SK-N-SH (cell line): ENCODE results near the gene FAM151A. TPM values are rescaled to one million over a fixed set of nuclear protein-coding genes. Genes with fewer than 3 reads are reported as not detected.

Source experiments
- CTCF ChIA-PET: fragments of 300-600, 350-600 bp; formaldehyde crosslinking; extraction: SDS; loops from one replicate; lab custom pipeline; 2021; lab: Yijun Ruan, JAX
- POLR2A ChIA-PET: fragments of 350-600 bp; sonication (Branson Sonifier 250); formaldehyde crosslinking; extraction: SDS; loops from one replicate; lab custom pipeline; 2020; ENCODE audit warnings: antibody characterized with exemption, inconsistent platforms; lab: Yijun Ruan, JAX
- DNase-seq: peaks from one replicate; pipeline ENCODE4 v3.0.0; 2012
- H2AFZ ChIP-seq: fragments of 200-600 bp; sonication (generic); 2 replicates; pipeline ENCODE4 v1.8.1; 2016; ENCODE audit warnings: antibody characterized with exemption, mild to moderate bottlenecking, low read depth
- H3F3A ChIP-seq: fragments of 200-600 bp; sonication (generic); replicated peaks from 2 replicates; pipeline ENCODE3; 2016; ENCODE audit warnings: antibody characterized with exemption, mild to moderate bottlenecking; ENCODE audit not compliant: insufficient read depth
- H3K27ac ChIP-seq, 2 experiments: fragments of 200-500 bp in 1 of 2; fragments of 200-600 bp in 1 of 2; sonication (Bioruptor generic) in 1 of 2; sonication (generic), shearing (Covaris generic) in 1 of 2; 2 replicates each; pipeline versions ENCODE4 v1.5.1 to v1.6.1; 2014 to 2016; ENCODE audit warnings: low read depth in 2 of 2, inconsistent platforms in 1 of 2, low read length in 1 of 2, mild to moderate bottlenecking in 1 of 2, mixed read lengths in 1 of 2
- H3K27me3 ChIP-seq: fragments of 200-600 bp; sonication (generic), shearing (Covaris generic); 2 replicates; pipeline ENCODE4 v1.6.1; 2016; ENCODE audit warnings: mixed run types; ENCODE audit not compliant: insufficient read depth
- H3K36me3 ChIP-seq, 2 experiments: fragments of 200-500 bp in 1 of 2; fragments of 200-600 bp in 1 of 2; sonication (Bioruptor generic) in 1 of 2; sonication (generic) in 1 of 2; replicated peaks in 1 of 2; 2 replicates each; pipeline versions ENCODE3 to v1.5.1; 2014 to 2016; ENCODE audit warnings: low read length in 1 of 2, mild to moderate bottlenecking in 1 of 2; ENCODE audit not compliant: insufficient read depth in 2 of 2, control insufficient read depth in 1 of 2
- H3K4me1 ChIP-seq, 2 experiments: fragments of 200-500 bp in 1 of 2; fragments of 200-600 bp in 1 of 2; sonication (Bioruptor generic) in 1 of 2; sonication (generic), shearing (Covaris generic) in 1 of 2; 2 replicates each; pipeline versions ENCODE4 v1.5.1 to v1.6.1; 2014 to 2016; ENCODE audit warnings: low read depth in 1 of 2, low read length in 1 of 2, mixed run types in 1 of 2; ENCODE audit not compliant: insufficient read depth in 2 of 2, control insufficient read depth in 1 of 2
- H3K4me2 ChIP-seq: fragments of 200-600 bp; sonication (generic), shearing (Covaris generic); 2 replicates; pipeline ENCODE4 v1.6.1; 2017; ENCODE audit warnings: mixed run types
- H3K4me3 ChIP-seq, 2 experiments: fragments of 200-500 bp in 1 of 2; fragments of 200-600 bp in 1 of 2; sonication (Bioruptor generic) in 1 of 2; sonication (generic), shearing (Covaris generic) in 1 of 2; 2 replicates each; pipeline versions ENCODE4 v1.5.1 to v1.8.1; 2014 to 2016; ENCODE audit warnings: low read depth in 2 of 2, inconsistent platforms in 1 of 2, low read length in 1 of 2, mild to moderate bottlenecking in 1 of 2, mixed read lengths in 1 of 2, moderate library complexity in 1 of 2
- H3K79me2 ChIP-seq: fragments of 200-600 bp; sonication (generic); 2 replicates; pipeline ENCODE4 v1.8.1; 2017; ENCODE audit warnings: mild to moderate bottlenecking; ENCODE audit not compliant: insufficient read depth
- H3K9ac ChIP-seq: fragments of 200-600 bp; sonication (generic); 2 replicates; pipeline ENCODE4 v1.6.1; 2017; ENCODE audit warnings: mixed run types
- H3K9me2 ChIP-seq: fragments of 200-600 bp; sonication (generic); 2 replicates; pipeline ENCODE4 v1.6.1; 2017; ENCODE audit warnings: mixed run types
- H3K9me3 ChIP-seq: fragments of 200-600 bp; sonication (generic); 2 replicates; pipeline ENCODE4 v1.6.1; 2017; ENCODE audit warnings: mixed run types, mild to moderate bottlenecking, moderate library complexity
- H4K20me1 ChIP-seq: fragments of 200-600 bp; sonication (generic); 2 replicates; pipeline ENCODE4 v1.6.1; 2017; ENCODE audit warnings: mild to moderate bottlenecking, mixed run types; ENCODE audit not compliant: insufficient read depth
- CTCF ChIP-seq: fragments of 200-600 bp; sonication (generic); IDR thresholded peaks from 2 replicates; pipeline ENCODE4 v1.6.1; 2017; ENCODE audit warnings: antibody characterized with exemption, mild to moderate bottlenecking, moderate library complexity
- ELF1 ChIP-seq: IDR thresholded peaks from 2 replicates; pipeline ENCODE4 v1.4.0; 2012
- JUND ChIP-seq: IDR thresholded peaks from 2 replicates; pipeline ENCODE4 v1.4.0; 2012
- MAX ChIP-seq: IDR thresholded peaks from 2 replicates; pipeline ENCODE4 v1.4.0; 2012; ENCODE audit warnings: low read depth
- MEF2A ChIP-seq: IDR thresholded peaks from 2 replicates; pipeline ENCODE4 v1.4.0; 2012; ENCODE audit warnings: low read depth, borderline replicate concordance
- NFIC ChIP-seq: IDR thresholded peaks from 2 replicates; pipeline ENCODE4 v1.4.0; 2012; ENCODE audit warnings: borderline replicate concordance
- NRF1 ChIP-seq: IDR thresholded peaks from 2 replicates; pipeline ENCODE4 v1.6.1; 2012; ENCODE audit warnings: low read depth, mild to moderate bottlenecking, low read length
- PBX3 ChIP-seq: IDR thresholded peaks from 2 replicates; pipeline ENCODE4; 2012
- RAD21 ChIP-seq: IDR thresholded peaks from 2 replicates; pipeline ENCODE4 v1.6.1; 2012; ENCODE audit warnings: mild to moderate bottlenecking, low read length
- RCOR1 ChIP-seq: fragments of 150-350 bp; IDR thresholded peaks from 2 replicates; pipeline ENCODE4 v1.6.1; 2017; ENCODE audit warnings: antibody characterized with exemption, low read length
- RFX5 ChIP-seq: IDR thresholded peaks from 2 replicates; pipeline ENCODE4 v1.6.1; 2012; ENCODE audit warnings: mild to moderate bottlenecking, improper control_type of control experiment, low read length
- SIN3A ChIP-seq: IDR thresholded peaks from 2 replicates; pipeline ENCODE4 v1.6.1; 2012; ENCODE audit warnings: low read depth, mild to moderate bottlenecking, low read length, moderate library complexity, borderline replicate concordance
- SMC3 ChIP-seq: IDR thresholded peaks from 2 replicates; pipeline ENCODE4 v1.6.1; 2012; ENCODE audit warnings: low read depth, low read length, improper control_type of control experiment
- TAF1 ChIP-seq: IDR thresholded peaks from 2 replicates; pipeline ENCODE4 v1.6.1; 2012; ENCODE audit warnings: low read depth, mild to moderate bottlenecking, low read length, moderate library complexity, borderline replicate concordance
- TEAD4 ChIP-seq: IDR thresholded peaks from 2 replicates; pipeline ENCODE4 v1.4.0; 2012; ENCODE audit warnings: mild to moderate bottlenecking, borderline replicate concordance; ENCODE audit not compliant: insufficient read depth
- USF1 ChIP-seq: IDR thresholded peaks from 2 replicates; pipeline ENCODE4 v1.4.0; 2012; ENCODE audit warnings: low read depth, borderline replicate concordance
- ZBTB33 ChIP-seq: IDR thresholded peaks from 2 replicates; pipeline ENCODE4 v1.4.0; 2012; ENCODE audit warnings: low read depth, borderline replicate concordance
- polyA plus RNA-seq, 3 experiments: library from polyadenylated mRNA; depleted of rRNA; stranded (reverse); fragments of >200 nt; gene quantifications; 2 replicates each; pipeline ENCODE4 v1.2.3, GENCODE V29; 2012

Gene FAM151A
- polyA plus RNA-seq, 1 of the 3 experiments (the other 2 are of a cell fraction) = not detected

- DNase-seq = no peak
- H3K79me2 ChIP-seq = no peaks in the 10 kb centered on the region
- no peaks in the 10 kb centered on the region for H3K36me3 ChIP-seq
- H2AFZ ChIP-seq = no peak overlapping the region
- no peaks in the 10 kb centered on the region for H4K20me1 ChIP-seq
- H3K27me3 ChIP-seq = no peaks in the 10 kb centered on the region
- H3K9ac ChIP-seq = no peak overlapping the region
- no peaks in the 10 kb centered on the region for H3K4me1 ChIP-seq
- no peak overlapping the region for H3K27ac ChIP-seq
- no peaks in the 10 kb centered on the region for H3K9me3 ChIP-seq
- POLR2A ChIA-PET = no interaction called here
- no peak overlapping the region for H3K4me2 ChIP-seq
- H3K9me2 ChIP-seq = no peaks in the 10 kb centered on the region
- no peaks in the 10 kb centered on the region for H3F3A ChIP-seq
- CTCF ChIA-PET = interaction anchor here (2.5 kb wide), 1 partner anchor 104 kb away, joined by 6 read pairs; the partner anchor contains the start of gene ACOT11
- TF ChIP-seq TAF1 = no peak
- TF ChIP-seq NFIC = no peak
- no peak for TF ChIP-seq RCOR1
- no peak for TF ChIP-seq SMC3
- TF ChIP-seq ZBTB33 = no peak
- no peak for TF ChIP-seq TEAD4
- TF ChIP-seq MEF2A = no peak
- no peak for TF ChIP-seq JUND
- no peak for TF ChIP-seq MAX
- TF ChIP-seq SIN3A = no peak
- TF ChIP-seq USF1 = no peak
- TF ChIP-seq RFX5 = no peak
- TF ChIP-seq PBX3 = no peak
- no peak for TF ChIP-seq CTCF
- no peak for TF ChIP-seq RAD21
- TF ChIP-seq NRF1 = no peak
- no peak for TF ChIP-seq ELF1
- H3K4me3 ChIP-seq = no peak overlapping the region
Observed at GRCh38 chr1:54652168-54652567, 28.8 kb upstream of the FAM151A start.
